Trophoblast cell (in vitro differentiated cells and primary cell): ENCODE results near the gene PPL.
A peak's percentile ranks its signal among the peaks of the same experiment; 100 is the strongest.
"Not testable (repeated sequence)": the region's sequence is repeated elsewhere in the genome, so short reads cannot be mapped to it uniquely, and the experiment has no call there.

ENCODE experiments used
- DNase-seq, 2 donors: peaks; one replicate each; pipeline ENCODE4 v3.0.0-alpha.2; 2016
- H2AFZ ChIP-seq: 2 replicates; pipeline ENCODE4 v1.6.1; 2013; ENCODE audit warnings: low read length, moderate library complexity, mild to moderate bottlenecking; ENCODE audit not compliant: insufficient read depth, poor library complexity
- H2AK5ac ChIP-seq: 2 replicates; pipeline ENCODE4 v1.6.1; 2013; ENCODE audit warnings: mild to moderate bottlenecking, low read length
- H2BK120ac ChIP-seq: 2 replicates; pipeline ENCODE4 v1.6.1; 2013; ENCODE audit warnings: low read length, mild to moderate bottlenecking, moderate library complexity; ENCODE audit not compliant: insufficient read depth, poor library complexity
- H2BK12ac ChIP-seq: 2 replicates; pipeline ENCODE4 v1.6.1; 2013; ENCODE audit warnings: mild to moderate bottlenecking, low read length, moderate library complexity
- H2BK5ac ChIP-seq: 2 replicates; pipeline ENCODE4 v1.6.1; 2013; ENCODE audit warnings: low read length, low read depth, moderate library complexity, mild to moderate bottlenecking; ENCODE audit not compliant: poor library complexity
- H3K14ac ChIP-seq: 2 replicates; pipeline ENCODE4 v1.6.1; 2013; ENCODE audit warnings: mild to moderate bottlenecking, low read length
- H3K18ac ChIP-seq: 2 replicates; pipeline ENCODE4 v1.6.1; 2013; ENCODE audit warnings: mild to moderate bottlenecking, low read length
- H3K23ac ChIP-seq: 2 replicates; pipeline ENCODE4 v1.6.1; 2013; ENCODE audit warnings: low read length
- H3K27ac ChIP-seq: 2 replicates; pipeline ENCODE4 v1.5.1; 2013; ENCODE audit warnings: low read depth, mild to moderate bottlenecking, inconsistent platforms, low read length, moderate library complexity
- H3K27me3 ChIP-seq: 2 replicates; pipeline ENCODE4 v1.6.1; 2013; ENCODE audit warnings: inconsistent platforms, mild to moderate bottlenecking, low read length, moderate library complexity; ENCODE audit not compliant: insufficient read depth
- H3K36me3 ChIP-seq, 2 experiments: 1 replicate in 1 of 2; 2 replicates in 1 of 2; pipeline ENCODE4 v1.6.1; 2013; ENCODE audit warnings: low read length in 2 of 2, mild to moderate bottlenecking in 2 of 2, moderate library complexity in 1 of 2; ENCODE audit not compliant: insufficient read depth in 2 of 2, control insufficient read depth in 1 of 2
- H3K4ac ChIP-seq: 2 replicates; pipeline ENCODE4 v1.6.1; 2013; ENCODE audit warnings: low read depth, mild to moderate bottlenecking, low read length, moderate library complexity
- H3K4me1 ChIP-seq, 2 experiments: 1 replicate in 1 of 2; 2 replicates in 1 of 2; pipeline ENCODE4 v1.6.1; 2013; ENCODE audit warnings: low read length in 2 of 2, mild to moderate bottlenecking in 2 of 2, moderate library complexity in 1 of 2; ENCODE audit not compliant: insufficient read depth in 2 of 2, control insufficient read depth in 1 of 2
- H3K4me2 ChIP-seq: 2 replicates; pipeline ENCODE4 v1.6.1; 2013; ENCODE audit warnings: inconsistent platforms, mild to moderate bottlenecking, low read length, moderate library complexity
- H3K4me3 ChIP-seq: 2 replicates; pipeline ENCODE4 v1.5.1; 2013; ENCODE audit warnings: mild to moderate bottlenecking, low read depth, low read length, inconsistent platforms
- H3K79me1 ChIP-seq: one replicate; pipeline ENCODE4 v1.6.1; 2013; ENCODE audit warnings: low read length
- H3K79me2 ChIP-seq: 2 replicates; pipeline ENCODE4 v1.6.1; 2013; ENCODE audit warnings: low read length, mild to moderate bottlenecking; ENCODE audit not compliant: control insufficient read depth, insufficient read depth, poor library complexity
- H3K9ac ChIP-seq: 2 replicates; pipeline ENCODE4 v1.6.1; 2013; ENCODE audit warnings: mild to moderate bottlenecking, low read length
- H3K9me3 ChIP-seq: 2 replicates; pipeline ENCODE4 v1.6.1; 2013; ENCODE audit warnings: low read depth, mild to moderate bottlenecking, control low read depth, inconsistent platforms, low read length; ENCODE audit not compliant: insufficient read depth
- H4K12ac ChIP-seq: 2 replicates; pipeline ENCODE4 v1.6.1; 2013; ENCODE audit warnings: low read depth, mild to moderate bottlenecking, low read length, moderate library complexity
- H4K8ac ChIP-seq: 2 replicates; pipeline ENCODE4 v1.6.1; 2013; ENCODE audit warnings: low read depth, mild to moderate bottlenecking, low read length, moderate library complexity
- H4K91ac ChIP-seq: one replicate; pipeline ENCODE4 v1.6.1; 2013; ENCODE audit warnings: low read depth, mild to moderate bottlenecking, low read length, moderate library complexity
- WGBS: extraction: QIAGEN DNeasy Blood & Tissue Kit; methylation state at CpG from one replicate; pipeline ENCODE4 v1.1.7; 2013; ENCODE audit warnings: missing lambda C conversion rate; ENCODE audit not compliant: insufficient read length, insufficient coverage; ENCODE audit errors: extremely low coverage; 5-methylcytosine and 5-hydroxymethylcytosine counted together

PPL gene

GRCh38 chr16:4898811-4899473 lies 38.0 kb downstream of the PPL start:
- Histone ChIP-seq H3K4me1 (no peaks in the 10 kb centered on the region), H3K9me3 (peaks cover 6% of the 10 kb centered on the region), H3K18ac (no peak overlapping the region), H2BK5ac (no peak overlapping the region), H2BK120ac (no peak overlapping the region), H3K36me3 (peaks cover 7 to 16% of the 10 kb centered on the region in 2 experiments), H4K8ac (no peak overlapping the region), H3K4me2 (no peak overlapping the region), H3K14ac (no peak overlapping the region), H4K91ac (no peak overlapping the region), H3K27me3 (no peaks in the 10 kb centered on the region), H3K9ac (no peak overlapping the region), H2BK12ac (no peak overlapping the region), H3K4me3 (no peak overlapping the region), H3K27ac (no peak overlapping the region), H2AK5ac (no peak overlapping the region), H4K12ac (no peak overlapping the region), H3K4ac (no peak overlapping the region), H2AFZ (no peak overlapping the region), H3K79me1 (no peaks in the 10 kb centered on the region), H3K79me2 (no peaks in the 10 kb centered on the region), H3K23ac (no peak overlapping the region)
- no peak for DNase-seq
- WGBS: no CpG with 5 or more reads among the region's 28 CpGs

- peaks cover 6% of the 10 kb centered on the region for H3K9me3 ChIP-seq
- H2AFZ ChIP-seq: no peak overlapping the region
- H3K18ac ChIP-seq: no peak overlapping the region
- no peak overlapping the region for H3K27ac ChIP-seq
- no peaks in the 10 kb centered on the region for H3K27me3 ChIP-seq
- no peak overlapping the region for H3K4ac ChIP-seq
- no peak overlapping the region for H2BK5ac ChIP-seq
- no peak for DNase-seq
- H3K36me3 ChIP-seq: peaks cover 12 to 18% of the 10 kb centered on the region in 2 experiments
- no peak overlapping the region for H3K4me3 ChIP-seq
- peak overlapping the region; percentile 36 for H4K8ac ChIP-seq
- H3K14ac ChIP-seq: no peak overlapping the region
- no peak overlapping the region for H2BK12ac ChIP-seq
- H3K4me1 ChIP-seq: no peaks in the 10 kb centered on the region
- H3K4me2 ChIP-seq: no peak overlapping the region
- no peak overlapping the region for H2AK5ac ChIP-seq
- peak overlapping the region; percentile 38 for H4K91ac ChIP-seq
- H4K12ac ChIP-seq: no peak overlapping the region
- no peak overlapping the region for H2BK120ac ChIP-seq
- no peaks in the 10 kb centered on the region for H3K79me2 ChIP-seq
- no CpG with 5 or more reads among the region's 7 CpGs for WGBS
- no peak overlapping the region for H3K9ac ChIP-seq
- no peaks in the 10 kb centered on the region for H3K79me1 ChIP-seq
- H3K23ac ChIP-seq: no peak overlapping the region
These were observed 39.6 kb downstream of the PPL start for GRCh38 chr16:4897328-4897727.

GRCh38 chr16:4896761-4897160 lies 40.2 kb downstream of the PPL start:
- WGBS: no CpG with 5 or more reads among the region's 9 CpGs

GRCh38 chr16:4895366-4895765 lies 41.6 kb downstream of the PPL start:
- H4K91ac ChIP-seq: no peak overlapping the region
- H3K36me3 ChIP-seq: peaks cover 19 to 25% of the 10 kb centered on the region in 2 experiments
- no CpG with 5 or more reads among the region's 13 CpGs for WGBS

More at GRCh38 chr16:4896761-4897160, 40.2 kb downstream of the PPL start:
- not testable (repeated sequence) for H3K4me2 ChIP-seq, H3K79me1 ChIP-seq, H4K8ac ChIP-seq, H2AFZ ChIP-seq, H2BK12ac ChIP-seq, H3K4ac ChIP-seq, H3K23ac ChIP-seq, H2AK5ac ChIP-seq, H3K18ac ChIP-seq, H3K14ac ChIP-seq, H2BK120ac ChIP-seq, H3K9ac ChIP-seq, H3K9me3 ChIP-seq, H3K27ac ChIP-seq, H3K4me1 ChIP-seq, H4K91ac ChIP-seq, H3K79me2 ChIP-seq, H2BK5ac ChIP-seq, H3K27me3 ChIP-seq, H3K4me3 ChIP-seq, H4K12ac ChIP-seq
- peak; percentile 26 to 56 for DNase-seq
- H3K36me3 ChIP-seq: peaks cover 12 to 15% of the 10 kb centered on the region in 2 experiments

More at GRCh38 chr16:4895366-4895765, 41.6 kb downstream of the PPL start:
- no peak overlapping the region for H4K12ac ChIP-seq
- H3K4ac ChIP-seq: no peak overlapping the region
- no peak overlapping the region for H2BK12ac ChIP-seq
- H2AFZ ChIP-seq: no peak overlapping the region
- no peak overlapping the region for H3K4me3 ChIP-seq
- H3K18ac ChIP-seq: no peak overlapping the region
- H3K14ac ChIP-seq: no peak overlapping the region
- H2BK5ac ChIP-seq: no peak overlapping the region
- H3K79me1 ChIP-seq: no peaks in the 10 kb centered on the region
- no peaks in the 10 kb centered on the region for H3K27me3 ChIP-seq
- no peak overlapping the region for H3K9ac ChIP-seq
- peaks cover 6% of the 10 kb centered on the region for H3K9me3 ChIP-seq
- H3K23ac ChIP-seq: no peak overlapping the region
- H4K8ac ChIP-seq: no peak overlapping the region
- no peak overlapping the region for H3K27ac ChIP-seq
- no peaks in the 10 kb centered on the region for H3K4me1 ChIP-seq
- H3K4me2 ChIP-seq: no peak overlapping the region
- DNase-seq: no peak
- no peak overlapping the region for H2AK5ac ChIP-seq
- no peaks in the 10 kb centered on the region for H3K79me2 ChIP-seq
- no peak overlapping the region for H2BK120ac ChIP-seq
